Stimulated activated CD8-positive, alpha-beta memory T cell treated with anti-CD3 and anti-CD28 coated beads, Interleukin-7, amount 100 ng/mL, for 48 hours (primary cell): ENCODE data around the gene DAND5.

Experiments used
- DNase-seq, 2 donors: peaks; one replicate each; pipeline ENCODE4 v3.0.0-alpha.2; 2020; ENCODE audit warnings: low read depth in 1 of 2; ENCODE audit errors: extremely low read depth in 1 of 2

The DAND5 gene

GRCh38 chr19:12991296-12991695 lies 21.9 kb downstream of the DAND5 start:
- DNase-seq, result no peak

- no peak for DNase-seq
Measured at GRCh38 chr19:12992729-12993128, 23.4 kb downstream of the DAND5 start.

GRCh38 chr19:12993562-12993961 lies 24.2 kb downstream of the DAND5 start:
- no peak for DNase-seq

- DNase-seq, result no peak
Measured at GRCh38 chr19:12994701-12995595, 25.6 kb downstream of the DAND5 start, which contains the start of gene NFIX. NFIX (plus strand) TSS chr19:12995475; CDS start chr19:12995838, 363 bp downstream.

GRCh38 chr19:12995596-12996405 lies 26.4 kb downstream of the DAND5 start:
- DNase-seq, result no peak

GRCh38 chr19:12996406-12997094 lies 27.2 kb downstream of the DAND5 start:
- no peak for DNase-seq

GRCh38 chr19:12997179-12997966 lies 28.0 kb downstream of the DAND5 start:
- DNase-seq, result no peak

- DNase-seq, result no peak
Measured at GRCh38 chr19:12997967-12998940, 28.9 kb downstream of the DAND5 start.

GRCh38 chr19:13001166-13001501 lies 31.8 kb downstream of the DAND5 start:
- no peak for DNase-seq

GRCh38 chr19:13001502-13002165 lies 32.3 kb downstream of the DAND5 start:
- no peak for DNase-seq

GRCh38 chr19:13002166-13002898 lies 33.0 kb downstream of the DAND5 start:
- DNase-seq, result no peak

- no peak for DNase-seq
Measured at GRCh38 chr19:13003081-13003480, 33.7 kb downstream of the DAND5 start.

GRCh38 chr19:13004273-13004672 lies 34.9 kb downstream of the DAND5 start:
- no peak for DNase-seq

- DNase-seq, result no peak
Measured at GRCh38 chr19:13005253-13005652, 35.9 kb downstream of the DAND5 start.

- no peak for DNase-seq
Measured at GRCh38 chr19:13005861-13006370, 36.5 kb downstream of the DAND5 start.

GRCh38 chr19:13006431-13007281 lies 37.3 kb downstream of the DAND5 start:
- no peak for DNase-seq
